IMR-90 (cell line): ENCODE measurements around the gene ATL2. TPM values are rescaled to one million over a fixed set of nuclear protein-coding genes. Genes with fewer than 3 reads are reported as not detected.

ENCODE experiments used
- ATAC-seq: fragments of 200-7000 bp; cut with Tn5 transposase; 2 replicates; pipeline ENCODE4 v1.9.1; 2020; ENCODE audit warnings: low read depth, mild to moderate bottlenecking, moderate library complexity
- BruUV-seq: library from RNA; stranded (reverse); fragments of 400-500 nt; replicated peaks from 2 replicates; lab custom pipeline; 2021; lab: Mats Ljungman, UMichigan
- CTCF ChIA-PET: fragments of 300-600 bp; formaldehyde crosslinking; extraction: SDS; loops from one replicate; lab custom pipeline; 2021; ENCODE audit warnings: antibody characterized with exemption; lab: Yijun Ruan, JAX
- POLR2A ChIA-PET: fragments of 300-600 bp; sonication (Branson Sonifier 250); formaldehyde crosslinking; loops from one replicate; lab custom pipeline; 2022; ENCODE audit warnings: antibody characterized with exemption; ENCODE audit not compliant: unreplicated experiment; lab: Charles Lee
- DNase-seq: peaks from one replicate; pipeline ENCODE4 v3.0.0; 2013
- H2AFZ ChIP-seq: replicated peaks from 2 replicates; pipeline ENCODE3; 2013; ENCODE audit warnings: low read length, mild to moderate bottlenecking; ENCODE audit not compliant: poor library complexity
- H2AK5ac ChIP-seq: 2 replicates; pipeline ENCODE4 v1.6.1; 2013; ENCODE audit warnings: low read depth, low read length, inconsistent platforms
- H2AK9ac ChIP-seq: replicated peaks from 2 replicates; pipeline ENCODE3; 2013; ENCODE audit warnings: mild to moderate bottlenecking, low read depth, low read length, moderate library complexity; ENCODE audit not compliant: poor library complexity
- H2BK120ac ChIP-seq: 2 replicates; pipeline ENCODE4 v1.6.1; 2013; ENCODE audit warnings: low read depth, low read length, inconsistent platforms
- H2BK15ac ChIP-seq: 3 replicates; pipeline ENCODE4 v1.6.1; 2013; ENCODE audit warnings: low read depth, low read length, inconsistent platforms
- H2BK20ac ChIP-seq: 2 replicates; pipeline ENCODE4 v1.6.1; 2013; ENCODE audit warnings: low read depth, mild to moderate bottlenecking, inconsistent platforms, low read length, moderate library complexity
- H2BK5ac ChIP-seq: 2 replicates; pipeline ENCODE4 v1.6.1; 2013; ENCODE audit warnings: mild to moderate bottlenecking, low read depth, low read length, inconsistent platforms; ENCODE audit not compliant: poor library complexity, severe bottlenecking
- H3K14ac ChIP-seq: replicated peaks from 2 replicates; pipeline ENCODE4 v1.6.1; 2013; ENCODE audit warnings: low read depth, low read length, inconsistent platforms
- H3K18ac ChIP-seq: 2 replicates; pipeline ENCODE4 v1.6.1; 2013; ENCODE audit warnings: low read depth, low read length, control low read depth
- H3K23ac ChIP-seq: 2 replicates; pipeline ENCODE4 v1.6.1; 2013; ENCODE audit warnings: low read depth, low read length, inconsistent platforms
- H3K27ac ChIP-seq: 2 replicates; pipeline ENCODE4 v1.5.1; 2013; ENCODE audit warnings: mild to moderate bottlenecking, control low read depth, low read length; ENCODE audit not compliant: insufficient read depth
- H3K27me3 ChIP-seq: 2 replicates; pipeline ENCODE4 v1.6.1; 2013; ENCODE audit warnings: low read length; ENCODE audit not compliant: control insufficient read depth, insufficient read depth
- H3K36me3 ChIP-seq: 2 replicates; pipeline ENCODE4 v1.6.1; 2013; ENCODE audit warnings: low read length, mixed read lengths; ENCODE audit not compliant: control insufficient read depth, insufficient read depth
- H3K4ac ChIP-seq: 2 replicates; pipeline ENCODE4 v1.6.1; 2013; ENCODE audit warnings: low read depth, low read length, inconsistent platforms
- H3K4me1 ChIP-seq: 2 replicates; pipeline ENCODE4 v1.6.1; 2013; ENCODE audit warnings: low read length, mixed read lengths; ENCODE audit not compliant: control insufficient read depth, insufficient read depth
- H3K4me2 ChIP-seq: 2 replicates; pipeline ENCODE4 v1.6.1; 2013; ENCODE audit warnings: low read depth, mild to moderate bottlenecking, control low read depth, low read length, moderate library complexity
- H3K4me3 ChIP-seq: 2 replicates; pipeline ENCODE4 v1.5.1; 2013; ENCODE audit warnings: low read depth, mild to moderate bottlenecking, control low read depth, low read length, moderate library complexity; ENCODE audit not compliant: insufficient read depth
- H3K56ac ChIP-seq: 2 replicates; pipeline ENCODE4 v1.6.1; 2013; ENCODE audit warnings: low read length, inconsistent platforms; ENCODE audit not compliant: insufficient read depth; ENCODE audit errors: extremely low read depth
- H3K79me1 ChIP-seq, 2 experiments: 2 replicates each; pipeline ENCODE4 v1.6.1; 2013; ENCODE audit warnings: low read length in 2 of 2, inconsistent platforms in 1 of 2, low read depth in 1 of 2
- H3K9ac ChIP-seq: 2 replicates; pipeline ENCODE4 v1.6.1; 2013; ENCODE audit warnings: low read depth, low read length, control low read depth
- H3K9me1 ChIP-seq: 2 replicates; pipeline ENCODE4 v1.6.1; 2013; ENCODE audit warnings: low read length, inconsistent platforms; ENCODE audit not compliant: insufficient read depth
- H3K9me3 ChIP-seq: 2 replicates; pipeline ENCODE4 v1.6.1; 2013; ENCODE audit warnings: low read length; ENCODE audit not compliant: control insufficient read depth, insufficient read depth
- H4K20me1 ChIP-seq: 2 replicates; pipeline ENCODE4 v1.6.1; 2013; ENCODE audit warnings: low read length, inconsistent platforms; ENCODE audit not compliant: insufficient read depth
- H4K5ac ChIP-seq: 2 replicates; pipeline ENCODE4 v1.6.1; 2013; ENCODE audit warnings: mild to moderate bottlenecking, low read depth, low read length, control low read depth
- H4K8ac ChIP-seq, 2 experiments: 2 replicates each; pipeline ENCODE4 v1.6.1; 2013; ENCODE audit warnings: low read depth in 2 of 2, low read length in 2 of 2, control low read depth in 1 of 2, inconsistent platforms in 1 of 2
- H4K91ac ChIP-seq: 2 replicates; pipeline ENCODE4 v1.6.1; 2013; ENCODE audit warnings: low read depth, low read length, inconsistent platforms; ENCODE audit not compliant: insufficient read depth
- BHLHE40 ChIP-seq: fragments of 150-350 bp; IDR thresholded peaks from 2 replicates; pipeline ENCODE4 v1.6.1; 2016; ENCODE audit warnings: mild to moderate bottlenecking, low read depth, low read length
- CEBPB ChIP-seq: IDR thresholded peaks from 2 replicates; pipeline ENCODE4 v1.6.1; 2012; ENCODE audit warnings: low read depth, low read length, improper control_type of control experiment
- CHD1 ChIP-seq: IDR thresholded peaks from 2 replicates; pipeline ENCODE4 v1.6.1; 2012; ENCODE audit warnings: low read depth, low read length, improper control_type of control experiment
- CTCF ChIP-seq: conservative IDR thresholded peaks from 2 replicates; pipeline ENCODE4 v1.5.1; 2012; ENCODE audit warnings: mild to moderate bottlenecking, low read depth, low read length, improper control_type of control experiment
- ELK1 ChIP-seq: fragments of 150-350 bp; IDR thresholded peaks from 2 replicates; pipeline ENCODE4 v1.6.1; 2016; ENCODE audit warnings: low read depth, mild to moderate bottlenecking, low read length, moderate library complexity, borderline replicate concordance
- FOS ChIP-seq: fragments of 150-350 bp; IDR thresholded peaks from 2 replicates; pipeline ENCODE4 v1.6.1; 2016; ENCODE audit warnings: low read depth, low read length
- MAFK ChIP-seq: IDR thresholded peaks from 2 replicates; pipeline ENCODE4 v1.6.1; 2012; ENCODE audit warnings: low read depth, low read length, improper control_type of control experiment
- MAZ ChIP-seq: IDR thresholded peaks from 2 replicates; pipeline ENCODE4 v1.6.1; 2012; ENCODE audit warnings: low read depth, mild to moderate bottlenecking, low read length, improper control_type of control experiment, moderate library complexity, borderline replicate concordance
- MXI1 ChIP-seq: IDR thresholded peaks from 2 replicates; pipeline ENCODE4 v1.6.1; 2012; ENCODE audit warnings: low read depth, mild to moderate bottlenecking, low read length, moderate library complexity, borderline replicate concordance
- NFE2L2 ChIP-seq: fragments of 150-350 bp; IDR thresholded peaks from 2 replicates; pipeline ENCODE4 v1.6.1; 2016; ENCODE audit warnings: low read depth, mild to moderate bottlenecking, low read length
- POLR2A ChIP-seq: IDR thresholded peaks from 2 replicates; pipeline ENCODE4 v1.6.1; 2012; ENCODE audit warnings: mild to moderate bottlenecking, low read depth, low read length
- RAD21 ChIP-seq: IDR thresholded peaks from 2 replicates; pipeline ENCODE4 v1.6.1; 2012; ENCODE audit warnings: low read length, improper control_type of control experiment
- RCOR1 ChIP-seq: IDR thresholded peaks from 2 replicates; pipeline ENCODE4 v1.6.1; 2012; ENCODE audit warnings: mild to moderate bottlenecking, low read length, improper control_type of control experiment; ENCODE audit not compliant: insufficient replicate concordance
- RFX5 ChIP-seq: IDR thresholded peaks from 2 replicates; pipeline ENCODE4 v1.8.0; 2012; ENCODE audit warnings: low read depth, mild to moderate bottlenecking, low read length, moderate library complexity
- SMC3 ChIP-seq: fragments of 150-350 bp; IDR thresholded peaks from 2 replicates; pipeline ENCODE4 v1.6.1; 2016; ENCODE audit warnings: low read depth, mild to moderate bottlenecking, antibody characterized with exemption, low read length, moderate library complexity
- USF2 ChIP-seq: fragments of 150-350 bp; IDR thresholded peaks from 2 replicates; pipeline ENCODE4 v1.6.1; 2017; ENCODE audit warnings: mild to moderate bottlenecking, antibody characterized with exemption, low read length, low read depth
- WGBS, 2 experiments: methylation state at CpG; one replicate each; pipeline versions ENCODE4 v1.1.5 to v1.1.7; 2013; ENCODE audit warnings: missing lambda C conversion rate in 2 of 2; ENCODE audit not compliant: insufficient read length in 1 of 2; ENCODE audit errors: extremely low coverage in 2 of 2; 5-methylcytosine and 5-hydroxymethylcytosine counted together
- dilution Hi-C: fragments of 300-500 bp; cut with HindIII; formaldehyde crosslinking; loops from one replicate; pipeline ENCODE4 v1.14.3; 2018; ENCODE audit warnings: low sequenced_read_pairs; ENCODE audit not compliant: unreplicated experiment
- in situ Hi-C: fragments of 300-500 bp; cut with MboI; formaldehyde crosslinking; loops from 3 replicates; pipeline ENCODE4 v1.14.3; 2019; ENCODE audit warnings: low sequenced_read_pairs, inconsistent platforms, mixed read lengths
- intact Hi-C: fragments of 100-400 bp; cut with micrococcal nuclease; formaldehyde crosslinking; loops from 2 replicates; pipeline ENCODE4 v1.10.0; 2022
- polyA plus RNA-seq, 3 experiments: library from polyadenylated mRNA; depleted of rRNA; stranded (reverse); fragments of >200 nt; gene quantifications; 2 replicates each; pipeline ENCODE4 v1.2.3, GENCODE V29; 2012; ENCODE audit warnings: low replicate concordance in 1 of 3
- total RNA-seq: library from RNA; depleted of rRNA; stranded (reverse); fragments of >200 nt; gene quantifications from 2 replicates; pipeline ENCODE4 v1.2.3, GENCODE V29; 2012

Gene ATL2
- total and polyA plus RNA-seq, 2 of the 4 experiments (the other 2 are of a cell fraction) = 16.0 to 62.6 TPM

- H3K4me3 ChIP-seq = no peak overlapping the region
- no peak overlapping the region for H4K91ac ChIP-seq
- TF ChIP-seq MAFK (no peak), FOS (no peak), ELK1 (no peak), NFE2L2 (no peak), POLR2A (no peak), RAD21 (no peak), RFX5 (no peak), USF2 (no peak), SMC3 (no peak), CHD1 (no peak), CTCF (no peak), CEBPB (no peak), MXI1 (no peak), MAZ (no peak), RCOR1 (no peak), BHLHE40 (no peak)
- no peak overlapping the region for H2AFZ ChIP-seq
- no peaks in the 10 kb centered on the region for H3K9me3 ChIP-seq
- in situ Hi-C loops (no loop called here), intact Hi-C loops (no loop called here), dilution Hi-C loops (no loop called here)
- H3K36me3 ChIP-seq = no peaks in the 10 kb centered on the region
- CTCF ChIA-PET = no interaction called here
- peaks cover 19% of the 10 kb centered on the region for H3K27me3 ChIP-seq
- no peak overlapping the region for H4K5ac ChIP-seq
- H3K9ac ChIP-seq = no peak overlapping the region
- POLR2A ChIA-PET = no interaction called here
- no peak overlapping the region for H2BK120ac ChIP-seq
- DNase-seq = no peak
- H3K27ac ChIP-seq = no peak overlapping the region
- no peak overlapping the region for H2BK15ac ChIP-seq
- H2AK5ac ChIP-seq = no peak overlapping the region
- no peaks in the 10 kb centered on the region for H3K9me1 ChIP-seq
- H3K4me1 ChIP-seq = no peaks in the 10 kb centered on the region
- no peak overlapping the region for H2BK20ac ChIP-seq
- H3K4me2 ChIP-seq = no peak overlapping the region
- H3K56ac ChIP-seq = no peak overlapping the region
- WGBS, 2 experiments = no CpG with 5 or more reads among the region's 1 CpG
- no peak overlapping the region for H2BK5ac ChIP-seq
- no peaks in the 10 kb centered on the region for H3K79me1 ChIP-seq
- no peak overlapping the region for H2AK9ac ChIP-seq
- no peak overlapping the region for H3K4ac ChIP-seq
- BruUV-seq = no TSS peak
- no peak overlapping the region for H3K14ac ChIP-seq
- no peak for ATAC-seq
- no peak overlapping the region for H3K18ac ChIP-seq
- no peak overlapping the region for H4K8ac ChIP-seq
- no peaks in the 10 kb centered on the region for H4K20me1 ChIP-seq
- H3K23ac ChIP-seq = no peak overlapping the region
Measured at GRCh38 chr2:38256610-38257009, 120.5 kb downstream of the ATL2 start.
